Nephron progenitor cell (in vitro differentiated cells): ENCODE results near the gene ABHD2.
A peak's percentile ranks its signal among the peaks of the same experiment; 100 is the strongest.

Experiments used
- DNase-seq: peaks from one replicate; pipeline ENCODE4 v3.0.0; 2021
- H3K27ac Mint-ChIP-seq: 2 replicates; pipeline ENCODE4 v1.8.0; 2021; ENCODE audit warnings: mild to moderate bottlenecking, moderate library complexity, mixed read lengths
- H3K27me3 Mint-ChIP-seq: 2 replicates; pipeline ENCODE4 v1.8.0; 2021; ENCODE audit warnings: mild to moderate bottlenecking, low read depth, mixed read lengths; ENCODE audit not compliant: poor library complexity
- H3K36me3 Mint-ChIP-seq: 2 replicates; pipeline ENCODE4 v1.8.0; 2021; ENCODE audit warnings: low read depth, mixed read lengths
- H3K4me1 Mint-ChIP-seq: 2 replicates; pipeline ENCODE4 v1.8.0; 2021; ENCODE audit warnings: mixed read lengths
- H3K4me3 Mint-ChIP-seq: 2 replicates; pipeline ENCODE4 v1.8.0; 2021; ENCODE audit warnings: mild to moderate bottlenecking, moderate library complexity, mixed read lengths
- H3K9me3 Mint-ChIP-seq: 2 replicates; pipeline ENCODE4 v1.8.0; 2021; ENCODE audit warnings: mild to moderate bottlenecking, moderate library complexity, mixed read lengths
- TF ChIP-seq, protein P1 (sequence below): fragments of 200-600 bp; sonication (generic); IDR thresholded peaks from 2 replicates; pipeline ENCODE4 v1.5.0; 2021; ENCODE audit warnings: antibody characterized with exemption

The ABHD2 gene

DNA sequence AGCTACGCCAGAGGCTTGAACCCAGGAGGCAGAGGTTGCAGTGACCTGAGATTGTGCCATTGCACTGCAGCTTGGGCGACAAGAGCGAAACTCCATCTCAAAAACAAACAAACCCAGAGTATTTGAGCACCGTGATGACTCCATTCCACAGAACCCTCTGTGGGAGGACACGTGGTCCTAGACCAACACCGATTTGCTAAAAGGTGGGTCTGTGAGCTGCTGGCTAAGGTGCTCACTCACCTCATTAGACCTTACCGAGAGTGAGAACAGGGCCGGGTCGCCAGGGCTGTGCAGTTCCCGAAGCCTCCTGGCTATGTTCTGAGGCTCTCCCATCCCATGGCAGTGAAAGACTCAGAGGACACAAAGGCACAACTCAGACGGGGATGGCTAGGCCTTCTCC is 17.9 kb downstream of the ABHD2 start:
- TF ChIP-seq, protein P1, sequence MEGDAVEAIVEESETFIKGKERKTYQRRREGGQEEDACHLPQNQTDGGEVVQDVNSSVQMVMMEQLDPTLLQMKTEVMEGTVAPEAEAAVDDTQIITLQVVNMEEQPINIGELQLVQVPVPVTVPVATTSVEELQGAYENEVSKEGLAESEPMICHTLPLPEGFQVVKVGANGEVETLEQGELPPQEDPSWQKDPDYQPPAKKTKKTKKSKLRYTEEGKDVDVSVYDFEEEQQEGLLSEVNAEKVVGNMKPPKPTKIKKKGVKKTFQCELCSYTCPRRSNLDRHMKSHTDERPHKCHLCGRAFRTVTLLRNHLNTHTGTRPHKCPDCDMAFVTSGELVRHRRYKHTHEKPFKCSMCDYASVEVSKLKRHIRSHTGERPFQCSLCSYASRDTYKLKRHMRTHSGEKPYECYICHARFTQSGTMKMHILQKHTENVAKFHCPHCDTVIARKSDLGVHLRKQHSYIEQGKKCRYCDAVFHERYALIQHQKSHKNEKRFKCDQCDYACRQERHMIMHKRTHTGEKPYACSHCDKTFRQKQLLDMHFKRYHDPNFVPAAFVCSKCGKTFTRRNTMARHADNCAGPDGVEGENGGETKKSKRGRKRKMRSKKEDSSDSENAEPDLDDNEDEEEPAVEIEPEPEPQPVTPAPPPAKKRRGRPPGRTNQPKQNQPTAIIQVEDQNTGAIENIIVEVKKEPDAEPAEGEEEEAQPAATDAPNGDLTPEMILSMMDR: no peak
- H3K27ac Mint-ChIP-seq: no peak overlapping the region
- H3K36me3 Mint-ChIP-seq: peaks cover 9% of the 10 kb centered on the region
- no peaks in the 10 kb centered on the region for H3K27me3 Mint-ChIP-seq
- H3K9me3 Mint-ChIP-seq: no peaks in the 10 kb centered on the region
- DNase-seq: no peak
- no peak overlapping the region for H3K4me3 Mint-ChIP-seq
- H3K4me1 Mint-ChIP-seq: peaks cover 95% of the 10 kb centered on the region

DNA sequence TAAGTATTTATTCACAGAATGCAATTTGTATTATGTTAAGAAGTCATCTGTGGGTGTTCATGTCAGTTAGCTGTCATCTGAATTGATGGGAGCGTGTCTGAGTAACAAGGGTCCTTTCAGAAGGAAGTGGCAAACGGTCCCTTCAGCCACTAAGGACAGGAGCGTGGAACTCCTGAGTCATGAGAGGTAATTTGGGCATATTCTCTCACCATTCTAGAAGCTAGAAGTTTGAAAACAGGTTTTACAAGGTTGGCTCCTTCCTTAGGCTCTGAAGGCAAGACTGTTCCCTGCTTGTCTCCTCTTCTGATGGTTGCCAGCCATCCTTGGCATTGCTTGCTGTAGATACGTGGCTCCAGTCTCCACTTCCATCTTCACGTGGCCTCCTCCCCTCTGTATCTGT is 19.7 kb downstream of the ABHD2 start:
- Mint-ChIP-seq H3K36me3 (peaks cover 4% of the 10 kb centered on the region), H3K9me3 (no peaks in the 10 kb centered on the region), H3K27me3 (no peaks in the 10 kb centered on the region), H3K4me1 (peaks cover 94% of the 10 kb centered on the region), H3K27ac (peak overlapping the region; percentile 66), H3K4me3 (no peak overlapping the region)
- DNase-seq: no peak
- TF ChIP-seq, protein P1: no peak

DNA sequence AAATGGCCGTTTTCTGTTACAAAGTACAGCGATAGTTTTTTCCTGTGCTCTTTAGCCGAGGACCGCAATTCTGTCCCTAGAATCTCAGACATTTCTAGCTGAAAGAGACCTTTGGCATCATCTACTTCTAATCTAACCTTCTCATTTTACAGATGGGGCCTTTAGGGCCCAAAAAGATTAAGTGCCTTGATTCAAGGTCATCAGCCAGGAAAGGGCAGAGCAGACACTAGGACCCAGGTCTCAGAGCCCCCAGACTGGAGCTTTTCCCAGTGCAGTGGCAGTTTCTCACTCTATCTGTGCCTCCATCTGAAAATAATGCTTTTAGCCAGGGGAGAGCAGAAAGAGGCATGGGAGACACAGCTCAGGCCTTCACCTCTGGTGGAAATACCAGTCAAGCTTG is 20.6 kb downstream of the ABHD2 start:
- H3K36me3 Mint-ChIP-seq: no peaks in the 10 kb centered on the region

DNA sequence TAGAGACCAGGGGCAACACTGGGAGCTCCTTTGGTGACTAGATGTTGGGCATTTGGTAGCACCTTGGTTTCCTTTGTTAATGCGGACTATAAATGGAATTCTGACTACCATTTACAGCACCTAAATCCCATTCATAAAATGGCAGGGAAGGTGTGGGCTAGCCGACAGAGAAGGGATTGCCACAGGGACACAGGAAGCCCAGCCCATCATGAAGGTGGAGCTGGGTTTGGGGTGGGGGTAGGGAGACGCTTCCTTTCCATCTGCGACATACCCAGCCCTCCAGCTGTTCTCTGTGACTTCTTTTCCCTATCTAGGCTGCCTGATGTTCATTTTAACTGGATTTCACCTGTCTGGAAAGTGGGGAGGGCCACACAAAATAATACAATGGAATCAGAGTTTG is 21.0 kb downstream of the ABHD2 start:
- Mint-ChIP-seq H3K27me3 (no peaks in the 10 kb centered on the region), H3K27ac (peak overlapping the region; percentile 32), H3K4me1 (peaks cover 94% of the 10 kb centered on the region), H3K4me3 (no peak overlapping the region), H3K9me3 (no peaks in the 10 kb centered on the region), H3K36me3 (no peaks in the 10 kb centered on the region)
- TF ChIP-seq, protein P1: no peak
- DNase-seq: no peak

More for the DNA sequence above, 20.6 kb downstream of the ABHD2 start:
- no peaks in the 10 kb centered on the region for H3K27me3 Mint-ChIP-seq
- H3K9me3 Mint-ChIP-seq: no peaks in the 10 kb centered on the region
- TF ChIP-seq, protein P1: no peak
- H3K4me1 Mint-ChIP-seq: peaks cover 94% of the 10 kb centered on the region
- peak overlapping the region; percentile 32 for H3K27ac Mint-ChIP-seq
- no peak overlapping the region for H3K4me3 Mint-ChIP-seq
- DNase-seq: no peak

DNA sequence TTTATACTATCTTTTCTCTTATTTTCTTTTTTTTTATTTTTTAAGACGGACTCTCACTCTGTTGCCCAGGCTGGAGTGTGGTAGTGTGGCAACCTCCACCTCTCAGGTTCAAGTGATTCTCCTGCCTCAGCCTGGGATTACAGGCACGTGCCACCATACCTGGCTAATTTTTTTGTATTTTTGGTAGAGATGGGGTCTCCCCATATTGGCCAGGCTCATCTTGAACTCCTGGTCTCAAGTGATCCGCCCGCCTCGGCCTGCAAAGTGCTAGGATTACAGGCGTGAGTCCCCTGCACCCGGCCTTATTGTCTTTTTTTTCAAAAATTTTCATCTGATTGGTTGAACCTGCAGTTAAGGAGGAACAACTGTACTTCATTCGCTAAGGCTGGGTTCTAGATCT is 21.8 kb downstream of the ABHD2 start:
- peaks cover 94% of the 10 kb centered on the region for H3K4me1 Mint-ChIP-seq
- DNase-seq: no peak
- TF ChIP-seq, protein P1: no peak
- no peak overlapping the region for H3K4me3 Mint-ChIP-seq
- H3K27ac Mint-ChIP-seq: no peak overlapping the region
- H3K9me3 Mint-ChIP-seq: no peaks in the 10 kb centered on the region
- H3K27me3 Mint-ChIP-seq: no peaks in the 10 kb centered on the region
- H3K36me3 Mint-ChIP-seq: no peaks in the 10 kb centered on the region

DNA sequence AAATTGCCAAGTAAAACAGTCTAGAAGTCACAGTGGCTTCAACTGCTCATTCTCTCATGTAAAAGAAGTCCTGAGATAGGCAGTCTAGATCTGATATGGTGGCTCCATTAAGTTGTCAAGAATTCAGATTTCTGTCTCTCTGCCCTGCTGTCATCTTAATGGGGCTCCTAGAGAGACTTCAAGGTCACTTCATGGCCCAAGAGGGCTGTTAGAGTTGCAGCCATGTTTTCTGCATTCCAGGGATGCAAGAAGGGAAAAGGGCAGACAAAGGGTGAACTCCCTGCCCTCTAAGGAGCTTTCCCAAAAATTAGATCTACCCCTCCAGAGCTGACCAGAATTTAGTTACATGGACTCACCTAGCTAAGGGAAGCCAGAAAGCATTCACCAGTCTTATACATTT is 23.1 kb downstream of the ABHD2 start:
- no peak overlapping the region for H3K4me3 Mint-ChIP-seq
- peaks cover under 1% of the 10 kb centered on the region for H3K36me3 Mint-ChIP-seq
- no peaks in the 10 kb centered on the region for H3K27me3 Mint-ChIP-seq
- no peak overlapping the region for H3K27ac Mint-ChIP-seq
- DNase-seq: no peak
- peaks cover 94% of the 10 kb centered on the region for H3K4me1 Mint-ChIP-seq
- H3K9me3 Mint-ChIP-seq: no peaks in the 10 kb centered on the region
- TF ChIP-seq, protein P1: no peak
